T-helper 9 cell (primary cell): ENCODE data around the gene ABCA12.

Source experiments
- DNase-seq: peaks from one replicate; pipeline ENCODE4 v3.0.0-alpha.2; 2020

The ABCA12 gene

GRCh38 chr2:214904176-214904575 lies 234.2 kb downstream of the ABCA12 start:
- DNase-seq: no peak

GRCh38 chr2:214902286-214902685 lies 236.1 kb downstream of the ABCA12 start:
- DNase-seq: no peak

DNA sequence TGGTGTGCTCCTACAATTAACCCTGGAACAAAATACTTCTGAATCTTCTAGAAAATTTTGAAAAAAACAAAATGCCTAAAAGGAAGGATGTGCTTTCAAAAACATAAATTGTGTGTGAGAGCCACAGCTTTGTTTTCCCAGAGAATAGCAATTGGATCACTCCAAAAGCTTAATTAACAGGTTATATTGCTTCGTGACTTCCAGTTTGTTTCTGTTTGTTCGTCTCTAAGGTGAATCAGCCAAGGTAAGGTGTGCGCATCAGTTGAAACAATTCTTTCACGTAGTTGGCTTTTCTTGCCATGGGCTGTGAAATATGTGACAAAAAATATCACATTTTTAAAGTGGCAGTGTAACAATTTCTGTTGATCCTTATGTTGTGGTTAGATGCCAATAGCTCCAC lies 238.7 kb downstream of the ABCA12 start:
- DNase-seq: no peak

GRCh38 chr2:214896274-214896673 lies 242.2 kb downstream of the ABCA12 start:
- DNase-seq: no peak

DNA sequence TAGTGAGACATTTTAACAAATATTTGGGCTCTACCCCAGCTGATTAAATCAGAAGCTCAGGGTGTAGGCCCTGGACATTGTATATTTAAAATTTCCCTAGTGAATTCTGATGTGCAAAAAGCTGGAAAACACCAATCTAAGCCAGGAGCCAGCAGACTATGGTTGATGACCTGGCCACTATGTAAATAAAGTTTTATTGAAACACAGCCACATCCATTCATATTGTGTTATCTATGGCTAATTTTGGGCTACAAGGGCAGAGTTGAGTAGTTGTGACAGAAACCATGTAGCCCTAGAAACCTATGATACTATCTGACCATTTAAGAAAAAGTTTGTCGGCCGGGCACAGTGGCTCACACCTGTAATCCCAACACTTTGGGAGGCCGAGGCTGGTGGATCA lies 243.0 kb downstream of the ABCA12 start:
- no peak for DNase-seq

DNA sequence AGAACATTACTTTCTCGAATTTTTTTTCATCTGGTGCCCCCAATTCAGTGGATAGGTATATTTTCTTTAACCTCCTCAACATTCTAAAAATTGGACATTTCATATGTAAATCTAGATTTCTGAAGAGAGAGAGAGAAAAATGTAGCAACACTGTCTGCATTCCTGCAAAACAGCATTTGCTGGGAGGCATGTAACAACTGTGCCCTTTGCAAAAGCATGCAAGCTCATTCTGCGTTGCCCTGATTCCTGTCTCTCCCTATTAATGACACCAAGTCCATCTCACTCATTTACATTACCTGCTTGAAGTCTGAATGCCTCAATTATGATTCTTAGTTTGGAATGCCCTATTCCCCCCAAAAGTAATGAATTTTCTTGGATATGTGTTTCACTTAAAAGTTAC lies 249.1 kb downstream of the ABCA12 start:
- DNase-seq: no peak

- DNase-seq: no peak
These were observed 256.7 kb downstream of the ABCA12 start for GRCh38 chr2:214881647-214882202.
